Upper lobe of left lung (tissue), 6 donors: ENCODE data around the gene GPATCH2. TPM values are rescaled to one million over a fixed set of nuclear protein-coding genes. Genes with fewer than 3 reads are reported as not detected.

Experiments
- ATAC-seq, 2 donors: fragments of 200-7000 bp; cut with Tn5 transposase; one replicate each; pipeline ENCODE4 v1.9.1; 2022; ENCODE audit warnings: mild to moderate bottlenecking in 2 of 2, moderate library complexity in 2 of 2; ENCODE audit not compliant: low FRiP score in 2 of 2
- DNase-seq, 2 donors: peaks; one replicate each; pipeline ENCODE4 v3.0.0-alpha.2; 2019 to 2020
- H3K27ac ChIP-seq, 4 donors: fragments of 200-600 bp; sonication (generic); one replicate each; pipeline ENCODE4 v1.5.1; 2016 to 2019
- H3K27me3 ChIP-seq, 4 donors: fragments of 200-600 bp; sonication (generic); one replicate each; pipeline ENCODE4 v1.5.1; 2017 to 2019
- H3K36me3 ChIP-seq, 4 donors: fragments of 200-600 bp; sonication (generic); one replicate each; pipeline ENCODE4 v1.5.1; 2016 to 2019
- H3K4me1 ChIP-seq, 4 donors: fragments of 200-600 bp; sonication (generic); one replicate each; pipeline ENCODE4 v1.5.1; 2018 to 2019
- H3K4me3 ChIP-seq, 4 donors: fragments of 200-600 bp; sonication (generic); one replicate each; pipeline ENCODE4 v1.5.1; 2017 to 2019; ENCODE audit warnings: mild to moderate bottlenecking in 2 of 4, moderate library complexity in 1 of 4
- H3K9me3 ChIP-seq, 4 donors: fragments of 200-600 bp; sonication (generic); one replicate each; pipeline ENCODE4 v1.5.1; 2018 to 2019
- CTCF ChIP-seq, 6 experiments: fragments of 450-650 bp in 4 of 6; fragments of 200-600 bp in 2 of 6; sonication (generic) in 2 of 6; IDR thresholded peaks; one replicate each; pipeline ENCODE4 v1.5.1; 2016 to 2019; ENCODE audit warnings: antibody characterized with exemption in 6 of 6
- EP300 ChIP-seq, 4 donors: sonication (generic); formaldehyde crosslinking; IDR thresholded peaks; one replicate each; pipeline ENCODE4 v1.5.1; 2017; ENCODE audit warnings: antibody characterized with exemption in 4 of 4, control low read depth in 2 of 4
- POLR2A ChIP-seq, 4 donors: fragments of 450-650 bp; IDR thresholded peaks; one replicate each; pipeline ENCODE4 v1.5.1; 2016 to 2017; ENCODE audit warnings: antibody characterized with exemption in 4 of 4, mild to moderate bottlenecking in 2 of 4
- POLR2AphosphoS5 ChIP-seq, 2 donors: sonication (generic); formaldehyde crosslinking; IDR thresholded peaks; one replicate each; pipeline ENCODE4 v1.5.1; 2017; ENCODE audit warnings: antibody characterized with exemption in 2 of 2
- WGBS, 2 donors: methylation state at CpG; one replicate each; pipeline ENCODE4 v1.1.5; 2017 to 2018; 5-methylcytosine and 5-hydroxymethylcytosine counted together
- total RNA-seq, 6 donors: library from RNA; depleted of rRNA in 4 of 6; stranded (reverse); fragments of >200 nt in 4 of 6; gene quantifications; one replicate each; pipeline versions ENCODE4 v1.1.0 to v1.2.1, GENCODE V29; 2016 to 2021
- donor health status: DM: no; HTN: no; CAD: no; lungs with moderate emphysema.
- donor health status: DM: no; HTN: yes; CAD: no; lungs with severe emphysema.

The GPATCH2 gene
- total RNA-seq, 6 donors from 2014 or later: 9.1 to 22.4 (median 15.1) TPM

GRCh38 chr1:217482356-217483102 is 148.4 kb downstream of the GPATCH2 start:
- 64 to 73% methylated on average over 3 of the region's 3 CpGs for whole genome bisulfite sequencing, 2 donors
- no peaks in the 10 kb centered on the region for H3K27me3 ChIP-seq
- peaks cover 0 to 8% (median 0%) of the 10 kb centered on the region in 4 donors for H3K9me3 ChIP-seq
- no peaks in the 10 kb centered on the region for H3K4me1 ChIP-seq
- ATAC-seq (peak in 1 of 2 donors; percentile 67), DNase-seq (no peak)
- H3K36me3 ChIP-seq: no peaks in the 10 kb centered on the region
- TF ChIP-seq POLR2AphosphoS5 (IDR thresholded peaks at IDR 0.05) (no peak), CTCF (IDR thresholded peaks at IDR 0.05) (no peak), POLR2A (IDR thresholded peaks at IDR 0.05) (no peak), EP300 (IDR thresholded peaks at IDR 0.05) (no peak)
- no peak overlapping the region for H3K27ac ChIP-seq
- H3K4me3 ChIP-seq: no peak overlapping the region

- ATAC-seq: no peak
- H3K27me3 ChIP-seq: no peaks in the 10 kb centered on the region
- no peaks in the 10 kb centered on the region for H3K36me3 ChIP-seq
- no peak for TF ChIP-seq EP300 (IDR thresholded peaks at IDR 0.05)
- no peak for TF ChIP-seq POLR2AphosphoS5 (IDR thresholded peaks at IDR 0.05)
- no peak for TF ChIP-seq POLR2A (IDR thresholded peaks at IDR 0.05)
- TF ChIP-seq CTCF (IDR thresholded peaks at IDR 0.05): no peak
- H3K4me3 ChIP-seq: no peak overlapping the region
- H3K27ac ChIP-seq: no peak overlapping the region
- peaks cover 0 to 8% (median 0%) of the 10 kb centered on the region in 4 donors for H3K9me3 ChIP-seq
- no peak for DNase-seq
- H3K4me1 ChIP-seq: no peaks in the 10 kb centered on the region
Measured at GRCh38 chr1:217478450-217478849, 152.4 kb downstream of the GPATCH2 start.

- Histone ChIP-seq H3K4me1 (no peaks in the 10 kb centered on the region), H3K4me3 (no peak overlapping the region), H3K9me3 (no peaks in the 10 kb centered on the region), H3K27ac (no peak overlapping the region), H3K36me3 (no peaks in the 10 kb centered on the region), H3K27me3 (no peaks in the 10 kb centered on the region)
- TF ChIP-seq POLR2A (IDR thresholded peaks at IDR 0.05) (no peak), CTCF (IDR thresholded peaks at IDR 0.05) (no peak), EP300 (IDR thresholded peaks at IDR 0.05) (no peak), POLR2AphosphoS5 (IDR thresholded peaks at IDR 0.05) (no peak)
- DNase-seq: no peak
- 94% methylated on average over 1 of the region's 1 CpG; no CpG with 5 or more reads in 1 of the 2 donors for WGBS, 2 donors
- ATAC-seq: no peak
Measured at GRCh38 chr1:217472915-217473314, 158.0 kb downstream of the GPATCH2 start.

- ATAC-seq: no peak
- Histone ChIP-seq H3K27me3 (no peaks in the 10 kb centered on the region), H3K4me3 (no peak overlapping the region), H3K36me3 (no peaks in the 10 kb centered on the region), H3K27ac (no peak overlapping the region), H3K9me3 (peaks cover 0 to 3% (median 0%) of the 10 kb centered on the region in 4 donors), H3K4me1 (no peaks in the 10 kb centered on the region)
- DNase-seq: no peak
- no peak for TF ChIP-seq POLR2AphosphoS5 (IDR thresholded peaks at IDR 0.05)
- no peak for TF ChIP-seq CTCF (IDR thresholded peaks at IDR 0.05)
- TF ChIP-seq POLR2A (IDR thresholded peaks at IDR 0.05): no peak
- TF ChIP-seq EP300 (IDR thresholded peaks at IDR 0.05): no peak
- 74 to 78% methylated on average over 1 of the region's 1 CpG for WGBS, 2 donors
Measured at GRCh38 chr1:217471403-217471802, 159.5 kb downstream of the GPATCH2 start.

GRCh38 chr1:217469983-217470382 is 160.9 kb downstream of the GPATCH2 start:
- no peak overlapping the region for H3K27ac ChIP-seq
- no peak for DNase-seq
- 83 to 94% methylated on average over 1 of the region's 1 CpG for WGBS, 2 donors
- TF ChIP-seq EP300 (IDR thresholded peaks at IDR 0.05) (no peak), POLR2A (IDR thresholded peaks at IDR 0.05) (no peak), CTCF (IDR thresholded peaks at IDR 0.05) (no peak), POLR2AphosphoS5 (IDR thresholded peaks at IDR 0.05) (no peak)
- H3K9me3 ChIP-seq: peaks cover 0 to 10% (median 6%) of the 10 kb centered on the region in 4 donors
- H3K4me1 ChIP-seq: no peaks in the 10 kb centered on the region
- no peak for ATAC-seq
- H3K4me3 ChIP-seq: no peak overlapping the region
- no peaks in the 10 kb centered on the region for H3K36me3 ChIP-seq
- no peaks in the 10 kb centered on the region for H3K27me3 ChIP-seq
